ENCODE measurements around the gene TTC21A. TPM values are rescaled to one million over a fixed set of nuclear protein-coding genes. Genes with fewer than 3 reads are reported as not detected.

The TTC21A gene
- total RNA-seq, 6 donors from 2014 or later = 7.4 to 52.4 (median 14.3) TPM

DNA sequence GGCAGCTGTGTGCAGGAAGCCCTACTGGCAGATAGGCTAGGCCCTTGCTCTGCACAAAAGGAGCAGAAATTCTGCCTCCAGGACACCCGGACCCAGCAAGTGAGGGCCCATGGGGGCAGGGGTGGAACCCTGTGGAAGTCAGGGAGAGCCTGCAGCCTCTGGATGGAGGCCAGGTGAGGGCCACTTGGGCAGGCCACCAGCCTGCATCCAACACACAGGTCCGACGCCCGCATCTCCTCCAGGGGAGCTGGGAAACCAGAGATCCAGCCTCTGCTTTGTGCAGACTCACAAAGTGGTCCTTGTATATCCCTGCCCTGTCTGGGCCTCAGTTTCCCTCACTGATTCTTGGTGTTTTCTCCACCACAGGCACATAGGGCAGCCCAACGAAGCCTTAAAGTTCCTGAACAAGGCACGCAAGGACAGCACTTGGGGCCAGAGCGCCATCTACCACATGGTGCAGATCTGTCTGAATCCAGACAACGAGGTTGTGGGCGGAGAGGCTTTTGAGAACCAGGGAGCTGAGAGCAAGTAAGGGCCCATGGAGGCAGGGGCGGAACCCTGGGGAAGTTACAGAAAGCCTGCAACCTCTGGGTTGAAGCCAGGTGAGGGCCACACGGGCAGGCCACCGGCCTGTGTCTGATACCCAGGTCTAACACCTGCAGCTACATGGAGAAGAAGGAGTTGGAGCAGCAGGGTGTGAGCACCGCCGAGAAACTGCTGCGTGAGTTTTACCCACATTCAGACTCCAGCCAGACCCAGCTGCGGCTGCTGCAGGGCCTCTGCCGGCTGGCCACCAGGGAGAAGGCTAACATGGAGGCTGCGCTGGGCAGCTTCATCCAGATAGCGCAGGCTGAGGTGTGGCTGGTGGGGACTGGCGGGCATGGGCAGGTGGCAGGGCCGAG is 29.3 kb downstream of the TTC21A start:
- 91 to 93% methylated on average over 13 to 21 of the region's 21 CpGs for WGBS, 2 donors
- DNase-seq (peak in 1 of 2 donors; percentile 69), ATAC-seq (ENCODE audit: low FRiP score in 2 of 2) (no peak)
- no peaks in the 10 kb centered on the region for H3K27me3 ChIP-seq
- peaks cover 70 to 81% (median 75%) of the 10 kb centered on the region in 4 donors for H3K4me1 ChIP-seq
- peak overlapping the region; percentile 8 to 86 (median 80) for H3K27ac ChIP-seq
- TF ChIP-seq EP300 (IDR thresholded peaks at IDR 0.05) (no peak), POLR2AphosphoS5 (IDR thresholded peaks at IDR 0.05) (no peak), POLR2A (IDR thresholded peaks at IDR 0.05) (no peak)
- TF ChIP-seq, protein P1, sequence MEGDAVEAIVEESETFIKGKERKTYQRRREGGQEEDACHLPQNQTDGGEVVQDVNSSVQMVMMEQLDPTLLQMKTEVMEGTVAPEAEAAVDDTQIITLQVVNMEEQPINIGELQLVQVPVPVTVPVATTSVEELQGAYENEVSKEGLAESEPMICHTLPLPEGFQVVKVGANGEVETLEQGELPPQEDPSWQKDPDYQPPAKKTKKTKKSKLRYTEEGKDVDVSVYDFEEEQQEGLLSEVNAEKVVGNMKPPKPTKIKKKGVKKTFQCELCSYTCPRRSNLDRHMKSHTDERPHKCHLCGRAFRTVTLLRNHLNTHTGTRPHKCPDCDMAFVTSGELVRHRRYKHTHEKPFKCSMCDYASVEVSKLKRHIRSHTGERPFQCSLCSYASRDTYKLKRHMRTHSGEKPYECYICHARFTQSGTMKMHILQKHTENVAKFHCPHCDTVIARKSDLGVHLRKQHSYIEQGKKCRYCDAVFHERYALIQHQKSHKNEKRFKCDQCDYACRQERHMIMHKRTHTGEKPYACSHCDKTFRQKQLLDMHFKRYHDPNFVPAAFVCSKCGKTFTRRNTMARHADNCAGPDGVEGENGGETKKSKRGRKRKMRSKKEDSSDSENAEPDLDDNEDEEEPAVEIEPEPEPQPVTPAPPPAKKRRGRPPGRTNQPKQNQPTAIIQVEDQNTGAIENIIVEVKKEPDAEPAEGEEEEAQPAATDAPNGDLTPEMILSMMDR (IDR thresholded peaks at IDR 0.05) = no peak
- no peak overlapping the region for H3K4me3 ChIP-seq
- peaks cover 0 to 50% (median 23%) of the 10 kb centered on the region in 4 donors for H3K36me3 ChIP-seq
- no peaks in the 10 kb centered on the region for H3K9me3 ChIP-seq

DNA sequence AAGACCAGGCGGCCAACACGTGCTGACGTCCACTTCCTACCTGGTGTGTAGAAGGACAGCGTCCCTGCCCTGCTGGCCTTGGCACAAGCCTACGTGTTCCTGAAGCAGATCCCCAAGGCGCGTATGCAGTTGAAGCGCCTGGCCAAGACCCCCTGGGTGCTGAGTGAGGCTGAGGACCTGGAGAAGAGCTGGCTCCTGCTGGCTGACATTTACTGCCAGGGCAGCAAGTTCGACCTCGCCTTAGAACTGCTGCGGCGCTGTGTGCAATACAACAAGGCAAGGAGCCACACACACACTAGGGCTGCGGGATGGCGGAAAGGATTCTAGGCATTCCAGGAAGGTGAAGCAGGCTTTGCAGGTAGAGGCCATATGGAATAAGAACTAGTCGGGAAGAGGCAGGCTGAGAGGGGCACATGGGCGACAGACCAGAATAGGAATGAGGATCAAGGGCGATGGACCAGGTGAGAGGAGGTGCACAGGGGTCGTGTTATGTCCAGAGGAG is 30.0 kb downstream of the TTC21A start:
- WGBS, 2 donors = 93 to 96% methylated on average over 14 to 18 of the region's 18 CpGs
- ATAC-seq (ENCODE audit: low FRiP score in 2 of 2) = no peak
- peak in 1 of 2 donors; percentile 16 for TF ChIP-seq POLR2AphosphoS5 (IDR thresholded peaks at IDR 0.05)
- TF ChIP-seq, protein P1 (IDR thresholded peaks at IDR 0.05) = no peak
- Histone ChIP-seq H3K4me3 (no peak overlapping the region), H3K36me3 (peaks cover under 1 to 57% (median 28%) of the 10 kb centered on the region in 4 donors), H3K4me1 (peaks cover 74 to 84% (median 78%) of the 10 kb centered on the region in 4 donors), H3K27ac (peak overlapping the region in 2 of 4 donors; percentile 82 to 86), H3K9me3 (no peaks in the 10 kb centered on the region), H3K27me3 (no peaks in the 10 kb centered on the region)
- no peak for DNase-seq

DNA sequence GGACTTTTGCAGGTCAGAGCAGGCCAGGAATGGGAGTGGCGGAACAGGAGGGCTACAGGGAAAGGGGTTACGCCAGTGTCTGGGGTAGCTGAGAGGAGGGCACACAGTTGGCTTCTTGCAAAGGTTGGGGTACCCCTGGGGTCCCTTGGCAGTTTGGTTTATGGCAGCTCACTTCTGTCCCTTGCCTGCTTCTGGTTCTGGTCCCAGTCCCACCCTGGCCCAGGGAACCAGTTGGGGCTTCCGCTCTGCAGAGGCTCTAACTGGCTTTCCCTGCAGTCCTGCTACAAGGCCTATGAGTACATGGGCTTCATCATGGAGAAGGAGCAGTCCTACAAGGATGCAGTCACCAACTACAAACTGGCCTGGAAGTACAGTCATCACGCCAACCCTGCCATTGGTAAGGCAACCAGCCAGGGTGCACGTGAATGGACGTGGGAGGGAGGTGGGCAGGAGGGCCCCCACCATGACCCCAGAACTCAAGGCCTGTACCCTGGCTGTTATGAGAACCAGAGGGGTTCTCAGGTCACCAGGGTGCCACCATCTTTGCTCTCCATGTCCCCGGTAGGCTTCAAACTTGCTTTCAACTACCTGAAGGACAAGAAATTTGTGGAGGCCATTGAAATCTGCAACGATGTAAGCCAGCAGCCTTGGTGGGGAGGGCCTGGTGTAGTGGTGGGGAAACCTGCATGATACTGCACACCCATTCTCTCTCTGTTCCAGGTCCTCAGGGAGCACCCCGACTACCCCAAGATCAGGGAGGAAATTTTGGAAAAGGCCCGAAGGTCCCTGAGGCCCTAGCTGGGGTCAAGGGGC is 30.7 kb downstream of the TTC21A start:
- Histone ChIP-seq H3K4me1 (peaks cover 74 to 86% (median 77%) of the 10 kb centered on the region in 4 donors), H3K4me3 (no peak overlapping the region), H3K27ac (peak overlapping the region in 2 of 4 donors; percentile 82 to 86), H3K36me3 (peaks cover 8 to 65% (median 35%) of the 10 kb centered on the region in 4 donors), H3K27me3 (no peaks in the 10 kb centered on the region), H3K9me3 (no peaks in the 10 kb centered on the region)
- 94% methylated on average over 9 to 10 of the region's 10 CpGs for WGBS, 2 donors
- no peak for DNase-seq
- no peak for TF ChIP-seq POLR2AphosphoS5 (IDR thresholded peaks at IDR 0.05)
- TF ChIP-seq EP300 (IDR thresholded peaks at IDR 0.05) = no peak
- no peak for TF ChIP-seq POLR2A (IDR thresholded peaks at IDR 0.05)
- TF ChIP-seq, protein P1 (IDR thresholded peaks at IDR 0.05) = no peak
- ATAC-seq (ENCODE audit: low FRiP score in 2 of 2) = no peak

DNA sequence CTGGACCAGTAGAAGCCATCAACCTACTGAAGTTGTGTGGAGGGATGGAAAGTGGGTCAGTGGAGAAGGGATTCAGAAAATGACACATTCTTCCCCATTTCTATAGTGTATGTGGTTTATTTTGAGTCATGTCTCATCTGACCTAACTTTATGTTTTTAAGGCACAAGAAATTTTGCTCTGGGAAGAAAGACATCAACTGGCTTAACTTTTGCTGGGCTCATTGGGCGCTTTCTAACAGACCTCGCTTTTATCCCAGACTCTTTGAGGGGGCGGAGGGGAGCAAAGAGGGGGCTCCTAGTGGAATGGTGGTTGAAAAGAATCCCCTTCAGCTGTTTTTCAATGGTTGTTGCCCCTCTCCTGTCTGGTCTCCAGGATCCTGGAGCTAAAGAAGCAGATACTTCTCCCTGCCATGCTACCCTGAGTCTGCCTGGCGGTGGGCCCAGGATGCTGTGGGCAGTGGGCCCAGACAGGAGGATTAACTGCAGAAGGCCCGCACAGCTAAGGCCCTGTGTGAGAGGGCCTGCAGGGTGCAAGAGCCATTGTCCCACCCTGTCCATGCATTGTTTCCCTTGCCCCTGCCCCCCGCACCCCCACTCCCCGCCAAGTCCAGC is 31.4 kb downstream of the TTC21A start:
- Histone ChIP-seq H3K9me3 (no peaks in the 10 kb centered on the region), H3K27me3 (no peaks in the 10 kb centered on the region), H3K27ac (peak overlapping the region in 2 of 4 donors; percentile 40 to 82), H3K4me3 (no peak overlapping the region), H3K4me1 (peaks cover 74 to 86% (median 77%) of the 10 kb centered on the region in 4 donors), H3K36me3 (peaks cover 15 to 72% (median 40%) of the 10 kb centered on the region in 4 donors)
- ATAC-seq (ENCODE audit: low FRiP score in 2 of 2) (no peak), DNase-seq (peak in 1 of 2 donors; percentile 71)
- TF ChIP-seq POLR2AphosphoS5 (IDR thresholded peaks at IDR 0.05) (peak in 1 of 2 donors; percentile 6), EP300 (IDR thresholded peaks at IDR 0.05) (no peak)
- TF ChIP-seq, protein P1 (IDR thresholded peaks at IDR 0.05) = no peak
- WGBS, 2 donors = 79 to 91% methylated on average over 6 to 7 of the region's 7 CpGs
